ENCODE data around the gene CARD6.
"Not testable (repeated sequence)": the region's sequence is repeated elsewhere in the genome, so short reads cannot be mapped to it uniquely, and the experiment has no call there.

The CARD6 gene

GRCh38 chr5:40828690-40829661, 12.2 kb upstream of the CARD6 start:
- DNase-seq = no peak

DNA sequence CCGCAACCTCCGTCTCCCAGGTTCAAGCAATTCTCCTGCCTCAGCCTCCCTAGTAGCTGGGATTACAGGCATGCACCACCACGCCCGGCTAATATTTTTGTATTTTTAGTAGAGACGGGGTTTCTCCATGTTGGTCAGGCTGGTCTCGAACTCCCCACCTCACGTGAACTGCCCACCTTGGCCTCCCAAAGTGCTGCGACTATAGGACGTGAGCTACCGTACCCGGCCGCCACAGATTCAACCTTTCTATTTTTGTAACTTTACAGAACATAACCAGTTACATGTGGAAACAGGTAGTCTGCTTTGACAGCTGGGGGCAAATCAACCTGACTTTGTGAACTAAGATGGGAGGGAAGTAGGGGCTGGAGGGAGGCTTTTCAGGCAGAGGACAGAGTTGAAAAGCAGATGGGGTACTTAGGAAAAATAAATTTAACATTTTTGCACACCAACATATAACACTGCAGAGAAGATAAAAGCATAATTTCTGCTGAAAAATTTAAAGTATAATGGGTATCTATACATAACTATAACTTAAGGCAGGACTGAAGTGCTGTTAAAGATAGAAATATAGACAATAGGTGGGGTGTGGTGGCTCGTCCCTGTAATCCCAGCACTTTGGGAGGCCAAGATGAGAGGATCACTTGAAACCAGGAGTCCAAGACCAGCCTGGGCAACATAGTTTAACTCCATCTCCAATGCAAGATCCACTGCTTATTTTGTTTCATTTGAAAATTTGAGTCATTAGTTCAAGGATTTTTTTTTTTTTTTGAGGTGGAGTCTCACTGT, 11.2 kb upstream of the CARD6 start:
- no peak for DNase-seq

GRCh38 chr5:40831346-40832210, 9.6 kb upstream of the CARD6 start:
- DNase-seq = no peak

GRCh38 chr5:40832345-40832744, 8.8 kb upstream of the CARD6 start:
- DNase-seq = no peak

GRCh38 chr5:40833712-40834229, 7.4 kb upstream of the CARD6 start:
- DNase-seq = no peak

GRCh38 chr5:40834391-40834848, 6.7 kb upstream of the CARD6 start:
- no peak for DNase-seq

DNA sequence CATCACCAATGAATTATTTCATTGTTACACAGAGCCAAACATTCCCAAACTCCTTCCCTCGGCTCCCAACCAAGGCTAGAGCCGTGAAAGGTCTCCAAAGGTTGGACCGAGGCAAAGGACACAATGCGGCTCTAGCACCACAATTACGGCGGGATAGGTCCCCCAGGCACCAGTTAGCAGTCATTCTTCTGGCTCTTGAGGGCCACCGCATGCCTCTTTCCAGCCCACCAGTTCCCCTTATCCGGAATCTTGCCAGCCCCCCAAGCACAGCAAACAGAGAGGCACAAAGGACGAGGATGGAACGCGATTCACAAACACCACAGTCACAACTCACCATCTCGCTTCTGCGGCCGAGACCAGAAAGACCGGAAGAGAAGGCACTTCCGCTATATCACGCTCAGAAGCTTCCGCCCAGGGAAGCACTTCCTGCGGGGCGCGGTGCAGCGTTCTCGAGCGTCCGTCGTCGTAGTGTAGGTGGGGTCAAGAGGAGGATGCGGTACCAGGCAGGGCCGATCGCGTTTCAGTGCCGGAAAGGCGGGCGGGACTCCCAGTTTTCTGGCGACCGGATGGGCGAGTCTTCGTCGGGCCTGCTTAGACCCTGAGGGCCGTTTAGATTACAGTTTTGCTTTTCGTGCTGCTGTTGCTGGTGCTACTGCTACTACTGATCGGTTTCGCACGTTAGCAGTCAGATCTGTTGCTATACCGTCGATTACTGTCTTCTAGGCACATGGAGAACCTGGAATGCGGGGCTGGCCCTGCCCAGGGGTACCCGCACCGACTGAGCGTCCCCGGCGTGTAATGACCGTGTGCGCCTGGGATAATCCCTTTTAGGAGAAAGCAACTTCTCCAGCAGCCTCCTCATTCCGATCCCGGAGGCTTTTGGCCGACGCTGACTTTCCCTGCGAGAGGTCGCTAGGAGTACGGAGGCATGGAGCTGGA, 6.0 kb upstream of the CARD6 start, which contains the start of gene RPL37:
TSS of gene RPL37 (minus strand) at position 374 of the 939 bp plus-strand sequence. CDS start at position 337, 37 bp downstream.
- DNase-seq = peak; percentile 98

- no peak for DNase-seq
Observed at GRCh38 chr5:40838086-40838485, 3.1 kb upstream of the CARD6 start.

DNA sequence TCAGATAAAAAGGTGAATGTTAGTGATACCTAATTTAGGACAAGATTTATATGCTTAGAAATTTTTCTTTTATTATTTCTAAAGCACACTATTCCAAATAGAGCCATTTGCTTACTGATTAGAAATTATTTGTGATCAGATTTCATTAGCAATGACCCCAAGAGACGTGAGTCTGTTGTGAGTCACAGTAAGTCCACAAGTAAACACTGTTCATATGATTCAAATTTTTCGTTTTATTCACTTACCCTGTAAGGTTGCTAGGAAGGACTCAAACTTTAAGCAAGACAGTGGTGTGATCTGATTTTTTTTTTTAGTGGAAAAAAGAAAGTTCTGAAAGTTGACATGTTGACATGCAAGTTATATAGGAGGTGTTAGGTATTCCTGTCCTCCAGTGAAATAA, 1.2 kb downstream of the CARD6 start:
- DNase-seq = no peak

DNA sequence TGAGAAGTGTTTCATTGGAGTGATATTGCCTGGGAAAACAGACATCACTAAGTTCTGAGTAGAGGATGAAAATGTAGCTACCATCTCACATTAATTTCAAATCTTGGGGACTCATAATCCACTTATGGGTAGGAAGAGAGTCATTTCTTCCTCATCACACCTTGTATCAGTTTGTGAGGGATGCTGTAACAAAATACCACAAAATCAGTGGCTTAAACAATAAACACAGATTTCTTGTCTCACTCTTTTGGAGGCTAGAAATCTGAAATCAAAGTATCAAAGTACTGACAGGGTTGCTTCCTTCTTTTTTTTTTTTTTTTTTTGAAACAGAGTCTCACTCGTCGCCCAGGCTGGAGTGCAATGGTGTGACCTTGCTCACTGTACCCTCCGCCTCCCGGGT, 3.4 kb downstream of the CARD6 start:
- DNase-seq = no peak

GRCh38 chr5:40846371-40846770, 5.2 kb downstream of the CARD6 start:
- no peak for DNase-seq

DNA sequence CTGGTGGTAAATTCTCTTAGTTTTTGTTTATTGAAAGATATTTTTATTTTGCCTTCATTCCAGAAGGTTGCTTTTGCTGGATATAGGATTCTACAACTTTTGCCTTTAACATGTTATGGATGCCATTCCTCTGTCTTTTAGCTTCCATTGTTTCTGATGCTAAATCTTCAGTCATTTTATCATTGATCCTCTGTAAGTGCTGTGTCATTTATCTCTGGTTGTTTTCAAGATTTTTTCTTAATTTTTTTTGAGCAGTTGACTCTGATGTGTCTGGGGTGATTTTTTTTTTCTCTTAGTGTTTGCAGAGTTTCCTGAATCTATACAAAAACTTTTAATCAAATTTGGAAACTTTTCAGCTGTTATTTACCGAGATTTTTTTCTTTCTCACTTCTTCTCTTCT, 6.4 kb downstream of the CARD6 start:
- no peak for DNase-seq

GRCh38 chr5:40853632-40854192, 12.5 kb downstream of the CARD6 start:
- DNase-seq = no peak

DNA sequence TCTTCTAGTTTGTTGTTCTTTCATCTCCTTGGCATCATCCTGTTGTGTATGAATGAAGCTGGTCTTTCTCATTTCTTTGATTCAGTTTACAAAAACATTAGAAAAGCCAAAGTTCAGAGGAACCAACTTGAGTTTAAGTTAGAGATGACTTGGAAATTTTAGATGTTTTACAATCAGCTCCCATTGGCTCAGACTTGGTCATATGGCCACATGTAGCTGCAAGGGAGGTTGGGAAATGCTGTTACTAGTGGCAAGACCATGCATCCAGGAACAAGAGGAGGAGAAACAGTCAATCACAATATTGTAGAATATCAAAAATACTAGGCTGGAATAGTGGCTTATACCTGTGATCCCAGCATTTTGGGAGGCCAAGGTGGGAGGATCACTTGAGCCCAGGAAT, 19.5 kb downstream of the CARD6 start:
- DNase-seq = no peak

DNA sequence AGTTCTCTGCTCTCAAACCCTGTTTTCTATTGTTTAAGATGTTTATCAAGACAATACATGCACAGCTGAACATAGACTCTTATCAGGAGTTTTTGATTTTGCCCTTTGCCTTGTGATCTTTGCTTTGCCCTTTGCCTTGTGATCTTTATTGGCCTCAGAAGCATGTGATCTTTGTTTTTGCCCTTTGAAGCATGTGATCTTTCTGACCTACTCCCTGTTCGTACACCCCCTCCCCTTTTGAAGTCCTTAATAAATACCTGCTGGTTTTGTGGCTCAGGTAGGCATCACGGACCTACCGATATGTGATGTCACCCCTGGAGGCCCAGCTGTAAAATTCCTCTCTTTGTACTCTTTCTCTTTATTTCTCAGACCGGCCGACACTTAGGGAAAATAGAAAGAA, 23.8 kb downstream of the CARD6 start:
- DNase-seq = not testable (repeated sequence)

DNA sequence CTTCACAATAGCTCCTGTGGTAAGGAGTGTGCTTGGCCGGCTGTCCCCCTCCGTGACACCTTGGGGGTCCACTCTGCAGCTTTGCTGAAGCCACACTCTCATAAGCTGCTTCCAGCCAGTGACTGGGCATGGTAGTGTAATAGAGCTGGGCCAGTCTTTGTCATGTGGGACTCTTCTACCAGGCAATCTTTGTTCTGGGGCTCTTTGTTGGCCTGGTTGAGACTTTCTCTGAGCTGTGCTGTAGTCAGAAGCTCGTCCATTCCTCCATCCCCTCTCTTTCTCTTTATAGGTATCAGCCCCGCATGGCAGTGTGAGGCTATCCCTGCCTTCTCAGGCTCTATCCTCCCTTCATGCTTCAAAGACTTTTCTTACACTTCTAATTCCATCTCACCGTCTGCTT, 25.7 kb downstream of the CARD6 start:
- no peak for DNase-seq

- DNase-seq = no peak
Observed at GRCh38 chr5:40869384-40869783, 28.2 kb downstream of the CARD6 start.

GRCh38 chr5:40871177-40871576, 30.0 kb downstream of the CARD6 start:
- no peak for DNase-seq

- not testable (repeated sequence) for DNase-seq
Observed at GRCh38 chr5:40872253-40872652, 31.1 kb downstream of the CARD6 start.

- no peak for DNase-seq
Observed at GRCh38 chr5:40873286-40873880, 32.2 kb downstream of the CARD6 start.
